Activated T-cell treated with anti-CD3 and anti-CD28 coated beads, Interleukin-2, amount 50 U/mL, for 72 hours (primary cell): ENCODE results near the gene GSTM5. TPM values are rescaled to one million over a fixed set of nuclear protein-coding genes. Genes with fewer than 3 reads are reported as not detected.
"Not testable (repeated sequence)": the region's sequence is repeated elsewhere in the genome, so short reads cannot be mapped to it uniquely, and the experiment has no call there.

ENCODE experiments used
- ATAC-seq, 2 donors: fragments of 150-1000 bp; cut with Tn5 transposase; replicated peaks in 1 of 2; 2 replicates each; pipeline ENCODE4 v1.10.0; 2021; ENCODE audit warnings: moderate library complexity in 2 of 2, mild to moderate bottlenecking in 1 of 2
- DNase-seq, 2 donors: peaks; one replicate each; pipeline ENCODE4 v3.0.0; 2021 to 2022; ENCODE audit warnings: mixed read lengths in 1 of 2
- H3K27ac Mint-ChIP-seq: one replicate; pipeline ENCODE4 v1.8.0; 2022; ENCODE audit warnings: mild to moderate bottlenecking, moderate library complexity, mixed read lengths
- H3K27me3 Mint-ChIP-seq: one replicate; pipeline ENCODE4 v1.8.0; 2022; ENCODE audit warnings: low read depth, mixed read lengths
- H3K36me3 Mint-ChIP-seq, 2 donors: one replicate each; pipeline ENCODE4 v1.8.0; 2022; ENCODE audit warnings: mixed read lengths in 2 of 2, mild to moderate bottlenecking in 1 of 2; ENCODE audit not compliant: insufficient read depth in 2 of 2
- H3K4me1 Mint-ChIP-seq: one replicate; pipeline ENCODE4 v1.8.0; 2022; ENCODE audit warnings: low read depth, mixed read lengths
- H3K4me3 Mint-ChIP-seq, 2 donors: one replicate each; pipeline ENCODE4 v1.8.0; 2022; ENCODE audit warnings: mild to moderate bottlenecking in 2 of 2, mixed read lengths in 2 of 2, moderate library complexity in 2 of 2
- H3K9me3 Mint-ChIP-seq, 2 donors: one replicate each; pipeline ENCODE4 v1.8.0; 2022; ENCODE audit warnings: mixed read lengths in 2 of 2
- total RNA-seq, 2 donors: library from RNA; stranded (reverse); gene quantifications; one replicate each; pipeline ENCODE4 v1.2.3, GENCODE V29; 2022

Gene GSTM5
- total RNA-seq, 2 donors from 2014 or later = 0.81 to 1.0 TPM

GRCh38 chr1:109724933-109725332 lies 12.9 kb downstream of the GSTM5 start:
- Mint-ChIP-seq H3K4me1 (no peaks in the 10 kb centered on the region), H3K9me3 (no peaks in the 10 kb centered on the region), H3K36me3 (no peaks in the 10 kb centered on the region), H3K27me3 (no peaks in the 10 kb centered on the region), H3K27ac (no peak overlapping the region), H3K4me3 (no peak overlapping the region)
- ATAC-seq (no peak), DNase-seq (no peak)

GRCh38 chr1:109725510-109725909 lies 13.5 kb downstream of the GSTM5 start:
- no peaks in the 10 kb centered on the region for H3K9me3 Mint-ChIP-seq
- H3K4me3 Mint-ChIP-seq = no peak overlapping the region
- ATAC-seq (no peak), DNase-seq (no peak)
- H3K4me1 Mint-ChIP-seq = no peaks in the 10 kb centered on the region
- H3K27me3 Mint-ChIP-seq = no peaks in the 10 kb centered on the region
- no peak overlapping the region for H3K27ac Mint-ChIP-seq
- no peaks in the 10 kb centered on the region for H3K36me3 Mint-ChIP-seq

- Mint-ChIP-seq H3K27ac (no peak overlapping the region), H3K27me3 (no peaks in the 10 kb centered on the region), H3K9me3 (no peaks in the 10 kb centered on the region), H3K4me1 (no peaks in the 10 kb centered on the region), H3K4me3 (no peak overlapping the region), H3K36me3 (no peaks in the 10 kb centered on the region)
- ATAC-seq (no peak), DNase-seq (no peak)
Measured at GRCh38 chr1:109726007-109726406, 14.0 kb downstream of the GSTM5 start.

GRCh38 chr1:109726728-109727373 lies 14.8 kb downstream of the GSTM5 start:
- Mint-ChIP-seq H3K9me3 (no peaks in the 10 kb centered on the region), H3K4me3 (no peak overlapping the region), H3K36me3 (no peaks in the 10 kb centered on the region), H3K27me3 (no peaks in the 10 kb centered on the region), H3K4me1 (no peaks in the 10 kb centered on the region), H3K27ac (no peak overlapping the region)
- no peak for DNase-seq
- no peak for ATAC-seq

- Mint-ChIP-seq H3K27ac (no peak overlapping the region), H3K4me3 (no peak overlapping the region), H3K9me3 (no peaks in the 10 kb centered on the region), H3K36me3 (no peaks in the 10 kb centered on the region), H3K4me1 (no peaks in the 10 kb centered on the region), H3K27me3 (no peaks in the 10 kb centered on the region)
- ATAC-seq (no peak), DNase-seq (no peak)
Measured at GRCh38 chr1:109728870-109729269, 16.8 kb downstream of the GSTM5 start.

- no peak overlapping the region for H3K4me3 Mint-ChIP-seq
- DNase-seq (no peak), ATAC-seq (no peak)
- H3K27me3 Mint-ChIP-seq = no peaks in the 10 kb centered on the region
- H3K36me3 Mint-ChIP-seq = no peaks in the 10 kb centered on the region
- H3K9me3 Mint-ChIP-seq = no peaks in the 10 kb centered on the region
- H3K27ac Mint-ChIP-seq = no peak overlapping the region
- no peaks in the 10 kb centered on the region for H3K4me1 Mint-ChIP-seq
Measured at GRCh38 chr1:109730666-109731065, 18.6 kb downstream of the GSTM5 start.

GRCh38 chr1:109732390-109732881 lies 20.4 kb downstream of the GSTM5 start:
- no peaks in the 10 kb centered on the region for H3K9me3 Mint-ChIP-seq

GRCh38 chr1:109733236-109733870 lies 21.3 kb downstream of the GSTM5 start:
- Mint-ChIP-seq H3K36me3 (no peaks in the 10 kb centered on the region), H3K9me3 (no peaks in the 10 kb centered on the region), H3K27ac (no peak overlapping the region), H3K4me1 (no peaks in the 10 kb centered on the region), H3K27me3 (no peaks in the 10 kb centered on the region), H3K4me3 (no peak overlapping the region)
- DNase-seq (no peak), ATAC-seq (no peak)

More at GRCh38 chr1:109732390-109732881, 20.4 kb downstream of the GSTM5 start:
- Mint-ChIP-seq H3K27me3 (no peaks in the 10 kb centered on the region), H3K36me3 (no peaks in the 10 kb centered on the region), H3K4me3 (no peak overlapping the region), H3K27ac (no peak overlapping the region), H3K4me1 (no peaks in the 10 kb centered on the region)
- ATAC-seq = no peak
- no peak for DNase-seq

- DNase-seq = peak; percentile 87 to 89
- Mint-ChIP-seq H3K4me3 (peak overlapping the region; percentile 74 to 87), H3K27ac (no peak overlapping the region), H3K4me1 (peaks cover 8% of the 10 kb centered on the region), H3K36me3 (no peaks in the 10 kb centered on the region), H3K9me3 (no peaks in the 10 kb centered on the region), H3K27me3 (peaks cover 20% of the 10 kb centered on the region)
- ATAC-seq = peak; percentile 96 to 97
Measured at GRCh38 chr1:109739738-109740614, 27.9 kb downstream of the GSTM5 start.

- ATAC-seq = peak; percentile 2 to 10
- peak within 1 kb of the TSS; percentile 74 to 87 for H3K4me3 Mint-ChIP-seq
- peaks cover 8% of the 10 kb centered on the region for H3K4me1 Mint-ChIP-seq
- no peak for DNase-seq
- H3K36me3 Mint-ChIP-seq = no peaks in the 10 kb centered on the region
- H3K27me3 Mint-ChIP-seq = peaks cover 26% of the 10 kb centered on the region
- no peak within 1 kb of the TSS for H3K27ac Mint-ChIP-seq
- no peaks in the 10 kb centered on the region for H3K9me3 Mint-ChIP-seq
Measured at GRCh38 chr1:109740615-109741373, 28.7 kb downstream of the GSTM5 start, which contains the start of gene GSTM3. Gene GSTM3 (minus strand): TSS chr1:109741038. CDS start chr1:109740287, 751 bp downstream.

GRCh38 chr1:109748311-109748710 lies 36.3 kb downstream of the GSTM5 start:
- not testable (repeated sequence) for H3K27ac Mint-ChIP-seq, H3K4me1 Mint-ChIP-seq, ATAC-seq, H3K4me3 Mint-ChIP-seq, H3K9me3 Mint-ChIP-seq, DNase-seq, H3K36me3 Mint-ChIP-seq
- H3K27me3 Mint-ChIP-seq = peaks cover 40% of the 10 kb centered on the region

- Mint-ChIP-seq H3K27ac (no peak overlapping the region), H3K4me1 (no peaks in the 10 kb centered on the region), H3K9me3 (no peaks in the 10 kb centered on the region), H3K4me3 (no peak overlapping the region), H3K27me3 (peaks cover 40% of the 10 kb centered on the region), H3K36me3 (no peaks in the 10 kb centered on the region)
- DNase-seq (no peak), ATAC-seq (no peak)
Measured at GRCh38 chr1:109749221-109749620, 37.2 kb downstream of the GSTM5 start.
